Fibroblast of mammary gland (primary cell): ENCODE results near the gene DEDD2.

Experiments
- DNase-seq: peaks from one replicate; pipeline ENCODE4 v3.0.0-alpha.2; 2010; ENCODE audit warnings: low read depth
- H3K4me3 ChIP-seq: 2 replicates; pipeline ENCODE4 v1.5.1; 2011; ENCODE audit warnings: low read depth, mild to moderate bottlenecking, low read length, moderate library complexity; ENCODE audit not compliant: control insufficient read depth
- CTCF ChIP-seq: conservative IDR thresholded peaks from 2 replicates; pipeline ENCODE4 v1.5.1; 2011; ENCODE audit warnings: low read depth, low read length, inconsistent platforms; ENCODE audit not compliant: control insufficient read depth, insufficient read depth

Gene DEDD2

GRCh38 chr19:42250183-42250665 lies 32.7 kb upstream of the DEDD2 start:
- TF ChIP-seq CTCF, result no peak
- H3K4me3 ChIP-seq, result no peak overlapping the region
- DNase-seq, result no peak

GRCh38 chr19:42249769-42250168 lies 32.3 kb upstream of the DEDD2 start:
- no peak overlapping the region for H3K4me3 ChIP-seq
- TF ChIP-seq CTCF, result no peak
- no peak for DNase-seq

- H3K4me3 ChIP-seq, result no peak overlapping the region
- no peak for DNase-seq
- TF ChIP-seq CTCF, result no peak
Observed at GRCh38 chr19:42249149-42249750, 31.8 kb upstream of the DEDD2 start.

- no peak for DNase-seq
- TF ChIP-seq CTCF, result no peak
- H3K4me3 ChIP-seq, result no peak overlapping the region
Observed at GRCh38 chr19:42248270-42249148, 31.0 kb upstream of the DEDD2 start.

GRCh38 chr19:42247640-42248199 lies 30.2 kb upstream of the DEDD2 start:
- no peak for TF ChIP-seq CTCF
- DNase-seq, result no peak
- H3K4me3 ChIP-seq, result no peak overlapping the region

- H3K4me3 ChIP-seq, result no peak overlapping the region
- peak; percentile 70 for DNase-seq
- no peak for TF ChIP-seq CTCF
Observed at GRCh38 chr19:42246922-42247639, 29.6 kb upstream of the DEDD2 start.
